IPS-18c (cell line): ENCODE data around the gene HDHD2.

ENCODE experiments used
- H3K4me3 ChIP-seq: 2 replicates; pipeline ENCODE4 v1.7.0; 2013; ENCODE audit warnings: low read depth, mild to moderate bottlenecking, low read length, moderate library complexity; ENCODE audit not compliant: insufficient read depth
- H3K9me3 ChIP-seq: one replicate; pipeline ENCODE4 v1.6.1; 2013; ENCODE audit warnings: mild to moderate bottlenecking, low read length, moderate library complexity; ENCODE audit not compliant: control insufficient read depth, insufficient read depth

Gene HDHD2

GRCh38 chr18:47100212-47100831 lies 50.0 kb downstream of the HDHD2 start:
- no peaks in the 10 kb centered on the region for H3K9me3 ChIP-seq
- H3K4me3 ChIP-seq, result no peak overlapping the region

- no peak overlapping the region for H3K4me3 ChIP-seq
- H3K9me3 ChIP-seq, result no peaks in the 10 kb centered on the region
These were observed 54.5 kb downstream of the HDHD2 start for GRCh38 chr18:47095810-47096209.

- no peaks in the 10 kb centered on the region for H3K9me3 ChIP-seq
- no peak overlapping the region for H3K4me3 ChIP-seq
These were observed 62.6 kb downstream of the HDHD2 start for GRCh38 chr18:47087676-47088075.

- Histone ChIP-seq H3K4me3 (no peak overlapping the region), H3K9me3 (no peaks in the 10 kb centered on the region)
These were observed 68.7 kb downstream of the HDHD2 start for GRCh38 chr18:47081578-47081977.

GRCh38 chr18:47080872-47081271 lies 69.4 kb downstream of the HDHD2 start:
- Histone ChIP-seq H3K9me3 (no peaks in the 10 kb centered on the region), H3K4me3 (no peak overlapping the region)

- H3K4me3 ChIP-seq, result no peak overlapping the region
- H3K9me3 ChIP-seq, result no peaks in the 10 kb centered on the region
These were observed 73.2 kb downstream of the HDHD2 start for GRCh38 chr18:47077111-47077510.

- no peak overlapping the region; the same call in 1 of the 2 replicates for H3K4me3 ChIP-seq
These were observed 75.0 kb downstream of the HDHD2 start for GRCh38 chr18:47075098-47075883.

GRCh38 chr18:47067648-47068047 lies 82.7 kb downstream of the HDHD2 start:
- H3K4me3 ChIP-seq, result no peak overlapping the region
- H3K9me3 ChIP-seq, result no peaks in the 10 kb centered on the region

More at GRCh38 chr18:47075098-47075883, 75.0 kb downstream of the HDHD2 start:
- no peaks in the 10 kb centered on the region for H3K9me3 ChIP-seq

GRCh38 chr18:47063096-47063495 lies 87.2 kb downstream of the HDHD2 start:
- Histone ChIP-seq H3K9me3 (no peaks in the 10 kb centered on the region), H3K4me3 (no peak overlapping the region)

GRCh38 chr18:47062471-47062870 lies 87.8 kb downstream of the HDHD2 start:
- Histone ChIP-seq H3K9me3 (no peaks in the 10 kb centered on the region), H3K4me3 (no peak overlapping the region)
